H9 (cell line): ENCODE data around the gene RNASET2. TPM values are rescaled to one million over a fixed set of nuclear protein-coding genes. Genes with fewer than 3 reads are reported as not detected.

Source experiments
- DNase-seq: peaks from one replicate; pipeline ENCODE4 v3.0.0-alpha.2; 2017
- H2AFZ ChIP-seq: one replicate; pipeline ENCODE4 v1.6.1; 2013; ENCODE audit warnings: mild to moderate bottlenecking, low read length, control low read depth, moderate library complexity
- H2AK5ac ChIP-seq: 2 replicates; pipeline ENCODE4 v1.6.1; 2013; ENCODE audit warnings: low read length, control low read depth, mixed read lengths; ENCODE audit not compliant: insufficient read length
- H2BK120ac ChIP-seq: one replicate; pipeline ENCODE4 v1.6.1; 2013; ENCODE audit warnings: low read depth, mild to moderate bottlenecking, low read length, control low read depth, inconsistent platforms; ENCODE audit not compliant: poor library complexity, severe bottlenecking
- H2BK12ac ChIP-seq: 2 replicates; pipeline ENCODE4 v1.6.1; 2013; ENCODE audit warnings: low read length, control low read depth, mixed read lengths, low read depth; ENCODE audit not compliant: insufficient read length
- H2BK15ac ChIP-seq: 2 replicates; pipeline ENCODE4 v1.6.1; 2013; ENCODE audit warnings: low read depth, low read length, control low read depth
- H2BK20ac ChIP-seq: one replicate; pipeline ENCODE4 v1.6.1; 2013; ENCODE audit warnings: low read depth, mild to moderate bottlenecking, low read length, control low read depth, inconsistent platforms; ENCODE audit not compliant: poor library complexity, severe bottlenecking
- H2BK5ac ChIP-seq: 2 replicates; pipeline ENCODE4 v1.6.1; 2013; ENCODE audit warnings: low read length, control low read depth, mixed read lengths; ENCODE audit not compliant: insufficient read length
- H3K14ac ChIP-seq: 2 replicates; pipeline ENCODE4 v1.6.1; 2013; ENCODE audit warnings: low read length, control low read depth; ENCODE audit not compliant: insufficient read depth
- H3K18ac ChIP-seq: 2 replicates; pipeline ENCODE4 v1.6.1; 2013; ENCODE audit warnings: low read depth, mild to moderate bottlenecking, mixed read lengths, low read length, control low read depth; ENCODE audit not compliant: insufficient read length
- H3K23ac ChIP-seq: 2 replicates; pipeline ENCODE4 v1.6.1; 2013; ENCODE audit warnings: low read length, control low read depth, mixed read lengths, low read depth; ENCODE audit not compliant: insufficient read length
- H3K23me2 ChIP-seq: 2 replicates; pipeline ENCODE4 v1.6.1; 2013; ENCODE audit warnings: low read depth, mild to moderate bottlenecking, mixed read lengths, low read length, control low read depth; ENCODE audit not compliant: insufficient read length, poor library complexity, severe bottlenecking
- H3K27ac ChIP-seq: 2 replicates; pipeline ENCODE4 v1.5.1; 2013; ENCODE audit warnings: low read length, control low read depth, mixed read lengths, low read depth; ENCODE audit not compliant: insufficient read length
- H3K27me3 ChIP-seq: 2 replicates; pipeline ENCODE4 v1.6.1; 2013; ENCODE audit warnings: low read length, control low read depth, inconsistent platforms; ENCODE audit not compliant: insufficient read depth
- H3K4ac ChIP-seq: 2 replicates; pipeline ENCODE4 v1.6.1; 2013; ENCODE audit warnings: low read depth, mild to moderate bottlenecking, control low read depth, inconsistent platforms, low read length, moderate library complexity
- H3K4me1 ChIP-seq: 2 replicates; pipeline ENCODE4 v1.6.1; 2013; ENCODE audit warnings: low read length, control low read depth, inconsistent platforms; ENCODE audit not compliant: insufficient read depth
- H3K4me2 ChIP-seq: 2 replicates; pipeline ENCODE4 v1.6.1; 2013; ENCODE audit warnings: low read length, control low read depth, mixed read lengths; ENCODE audit not compliant: insufficient read length, insufficient read depth
- H3K56ac ChIP-seq: 2 replicates; pipeline ENCODE4 v1.6.1; 2013; ENCODE audit warnings: low read depth, mild to moderate bottlenecking, mixed read lengths, low read length, control low read depth; ENCODE audit not compliant: insufficient read length
- H3K79me1 ChIP-seq: 2 replicates; pipeline ENCODE4 v1.6.1; 2013; ENCODE audit warnings: low read depth, mild to moderate bottlenecking, moderate library complexity, low read length, control low read depth, inconsistent platforms; ENCODE audit not compliant: insufficient read depth, poor library complexity, severe bottlenecking
- H3K79me2 ChIP-seq: 2 replicates; pipeline ENCODE4 v1.6.1; 2013; ENCODE audit warnings: low read length, control low read depth, inconsistent platforms; ENCODE audit not compliant: insufficient read depth
- H3K9ac ChIP-seq: 2 replicates; pipeline ENCODE4 v1.6.1; 2013; ENCODE audit warnings: low read length, control low read depth, mixed read lengths; ENCODE audit not compliant: insufficient read length; ENCODE audit errors: extremely low read depth
- H3K9me3 ChIP-seq: one replicate; pipeline ENCODE4 v1.6.1; 2013; ENCODE audit warnings: low read depth, low read length, inconsistent platforms; ENCODE audit not compliant: control insufficient read depth
- H3T11ph ChIP-seq: one replicate; pipeline ENCODE4 v1.6.1; 2013; ENCODE audit warnings: mild to moderate bottlenecking, low read length, control low read depth, inconsistent platforms
- H4K20me1 ChIP-seq: one replicate; pipeline ENCODE4 v1.6.1; 2013; ENCODE audit not compliant: control insufficient read depth, insufficient read length, insufficient read depth
- H4K5ac ChIP-seq: 2 replicates; pipeline ENCODE4 v1.6.1; 2013; ENCODE audit warnings: low read depth, mild to moderate bottlenecking, mixed read lengths, low read length, control low read depth; ENCODE audit not compliant: insufficient read length
- H4K8ac ChIP-seq: replicated peaks from 2 replicates; pipeline ENCODE4 v1.6.1; 2013; ENCODE audit warnings: low read length, control low read depth, mixed read lengths, low read depth; ENCODE audit not compliant: insufficient read length
- H4K91ac ChIP-seq: 2 replicates; pipeline ENCODE4 v1.6.1; 2013; ENCODE audit warnings: low read depth, mild to moderate bottlenecking, moderate library complexity, mixed read lengths, low read length, control low read depth; ENCODE audit not compliant: insufficient read length
- H3K27ac Mint-ChIP-seq, 3 experiments: 2 replicates in 2 of 3; 3 replicates in 1 of 3; pipeline ENCODE4 v1.8.0; 2020 to 2021; ENCODE audit warnings: mixed read lengths in 3 of 3, mild to moderate bottlenecking in 1 of 3, moderate library complexity in 1 of 3
- H3K27me3 Mint-ChIP-seq: 2 replicates; pipeline ENCODE4 v1.8.0; 2021; ENCODE audit warnings: low read depth, mild to moderate bottlenecking, moderate library complexity, mixed read lengths
- H3K36me3 Mint-ChIP-seq, 3 experiments: 2 replicates in 2 of 3; 3 replicates in 1 of 3; pipeline ENCODE4 v1.8.0; 2020 to 2021; ENCODE audit warnings: low read depth in 3 of 3, mixed read lengths in 3 of 3; ENCODE audit not compliant: insufficient read depth in 1 of 3
- H3K4me1 Mint-ChIP-seq, 2 experiments: 2 replicates each; pipeline ENCODE4 v1.8.0; 2020; ENCODE audit warnings: mixed read lengths in 2 of 2
- H3K4me3 Mint-ChIP-seq, 2 experiments: 2 replicates in 1 of 2; 3 replicates in 1 of 2; pipeline ENCODE4 v1.8.0; 2020 to 2021; ENCODE audit warnings: mild to moderate bottlenecking in 2 of 2, mixed read lengths in 2 of 2, moderate library complexity in 1 of 2
- H3K9me3 Mint-ChIP-seq, 2 experiments: 2 replicates in 1 of 2; 3 replicates in 1 of 2; pipeline ENCODE4 v1.8.0; 2020; ENCODE audit warnings: mild to moderate bottlenecking in 2 of 2, mixed read lengths in 2 of 2, moderate library complexity in 1 of 2
- CTCF ChIP-seq: fragments of 200-600 bp; sonication (generic); conservative IDR thresholded peaks from 3 replicates; pipeline ENCODE4 v1.8.0; 2021; ENCODE audit warnings: antibody characterized with exemption, mild to moderate bottlenecking
- WGBS: extraction: QIAGEN DNeasy Blood & Tissue Kit; methylation state at CpG from one replicate; pipeline ENCODE4 v1.1.7; 2013; ENCODE audit warnings: missing lambda C conversion rate, low lambda C conversion rate, mixed read lengths; ENCODE audit not compliant: insufficient read length; ENCODE audit errors: extremely low coverage; 5-methylcytosine and 5-hydroxymethylcytosine counted together
- total RNA-seq: library from RNA; stranded (reverse); gene quantifications from 2 replicates; pipeline ENCODE4 v1.2.1, GENCODE V29; 2021

RNASET2 gene
- total RNA-seq, 1 experiment from 2014 or later, result 28.2 TPM

DNA sequence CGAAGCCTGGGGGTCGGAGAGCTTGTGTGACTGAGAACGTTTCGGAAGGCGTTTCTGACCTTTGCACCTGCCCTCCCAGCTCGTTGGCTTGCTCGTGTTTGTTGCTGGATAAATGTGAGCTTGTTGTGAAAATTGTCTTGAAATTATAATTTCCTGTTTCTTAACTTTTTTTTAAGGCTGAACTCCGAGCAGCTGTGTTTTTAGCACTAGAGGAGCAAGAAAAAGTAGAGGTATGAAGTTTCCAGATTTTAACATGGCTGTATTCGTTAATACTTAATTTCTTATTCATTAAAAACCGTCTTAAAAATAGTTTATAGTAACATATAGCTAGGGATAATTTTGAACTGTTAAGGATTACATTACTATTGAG is 43.5 kb upstream of the RNASET2 start:
- no peak overlapping the region for H2BK20ac ChIP-seq
- Mint-ChIP-seq H3K4me1 (peaks cover 21 to 25% of the 10 kb centered on the region in 2 experiments), H3K27ac (peak overlapping the region in 2 of 3 experiments; percentile 68 to 80; a peak in 3 of 7 replicates), H3K27me3 (no peaks in the 10 kb centered on the region), H3K36me3 (peaks cover 14 to 41% (median 36%) of the 10 kb centered on the region in 3 experiments), H3K9me3 (no peaks in the 10 kb centered on the region), H3K4me3 (peak overlapping the region; percentile 85 to 94)
- peaks cover 4% of the 10 kb centered on the region; the same call in 1 of the 2 replicates for H3K4me1 ChIP-seq
- H3K56ac ChIP-seq, result no peak overlapping the region
- no peak overlapping the region for H3K18ac ChIP-seq
- no peaks in the 10 kb centered on the region for H3K9me3 ChIP-seq
- H3K4ac ChIP-seq, result no peak overlapping the region
- no peak overlapping the region for H2AK5ac ChIP-seq
- H2AFZ ChIP-seq, result no peak overlapping the region
- peak overlapping the region; percentile 87 for H3K9ac ChIP-seq
- H4K91ac ChIP-seq, result no peak overlapping the region
- H4K20me1 ChIP-seq, result no peaks in the 10 kb centered on the region
- no peak overlapping the region for H3K27ac ChIP-seq
- no peak for DNase-seq
- H4K8ac ChIP-seq, result no peak overlapping the region
- H3K79me2 ChIP-seq, result peaks cover 11% of the 10 kb centered on the region; the same call in 1 of the 2 replicates
- WGBS, result no CpG with 5 or more reads among the region's 10 CpGs
- no peak overlapping the region for H3K23ac ChIP-seq
- H3K27me3 ChIP-seq, result no peaks in the 10 kb centered on the region
- no peak for TF ChIP-seq CTCF
- H4K5ac ChIP-seq, result no peak overlapping the region
- no peak overlapping the region for H2BK5ac ChIP-seq
- H2BK120ac ChIP-seq, result no peak overlapping the region
- H2BK12ac ChIP-seq, result no peak overlapping the region
- H3K4me2 ChIP-seq, result peak overlapping the region; percentile 92
- H3K79me1 ChIP-seq, result peaks cover 9% of the 10 kb centered on the region
- peaks cover 8% of the 10 kb centered on the region for H3K23me2 ChIP-seq
- H2BK15ac ChIP-seq, result no peak overlapping the region
- H3K14ac ChIP-seq, result no peak overlapping the region
- no peak overlapping the region for H3T11ph ChIP-seq
